Naive thymus-derived CD4-positive, alpha-beta T cell (primary cell): ENCODE measurements around the gene SYNPO. TPM values are rescaled to one million over a fixed set of nuclear protein-coding genes. Genes with fewer than 3 reads are reported as not detected.

ENCODE experiments used
- ATAC-seq: fragments of 150-1000 bp; cut with Tn5 transposase; 2 replicates; pipeline ENCODE4 v1.10.0; 2021; ENCODE audit warnings: mild to moderate bottlenecking, moderate library complexity
- CTCF ChIA-PET: fragments of 350-600 bp; sonication (Branson Sonifier 250); formaldehyde crosslinking; loops from one replicate; lab custom pipeline; 2021; ENCODE audit warnings: antibody characterized with exemption; lab: Charles Lee
- POLR2A ChIA-PET: fragments of 350-600 bp; sonication (Branson Sonifier 250); formaldehyde crosslinking; loops from one replicate; lab custom pipeline; 2021; ENCODE audit warnings: antibody characterized with exemption, inconsistent platforms; lab: Charles Lee
- DNase-seq, 9 donors: peaks; one replicate each; pipeline versions ENCODE4 v3.0.0 to v3.0.0-alpha.2; 2020 to 2022; ENCODE audit warnings: mixed read lengths in 1 of 9
- H3K27ac ChIP-seq: one replicate; pipeline ENCODE4 v1.7.0; 2013; ENCODE audit warnings: mild to moderate bottlenecking, low read depth, low read length, moderate library complexity
- H3K27me3 ChIP-seq, 2 donors: one replicate each; pipeline ENCODE4 v1.7.0; 2013; ENCODE audit warnings: low read length in 2 of 2, mild to moderate bottlenecking in 2 of 2, moderate library complexity in 2 of 2; ENCODE audit not compliant: control insufficient read depth in 2 of 2, insufficient read depth in 2 of 2
- H3K36me3 ChIP-seq, 3 experiments: 1 replicate in 2 of 3; 2 replicates in 1 of 3; pipeline ENCODE4 v1.7.0; 2013; ENCODE audit warnings: low read length in 3 of 3, mild to moderate bottlenecking in 3 of 3, moderate library complexity in 1 of 3; ENCODE audit not compliant: insufficient read depth in 3 of 3, control insufficient read depth in 2 of 3
- H3K4me1 ChIP-seq, 2 donors: one replicate each; pipeline ENCODE4 v1.7.0; 2013; ENCODE audit warnings: low read length in 2 of 2, mild to moderate bottlenecking in 2 of 2, moderate library complexity in 1 of 2; ENCODE audit not compliant: control insufficient read depth in 2 of 2, insufficient read depth in 2 of 2
- H3K4me3 ChIP-seq: 2 replicates; pipeline ENCODE4 v1.7.0; 2013; ENCODE audit warnings: mild to moderate bottlenecking, low read length
- H3K9me3 ChIP-seq, 3 experiments: 1 replicate in 2 of 3; 2 replicates in 1 of 3; pipeline ENCODE4 v1.7.0; 2013; ENCODE audit warnings: low read length in 3 of 3; ENCODE audit not compliant: control insufficient read depth in 2 of 3
- H3K27ac Mint-ChIP-seq, 9 donors: one replicate each; pipeline ENCODE4 v1.8.0; 2020 to 2022; ENCODE audit warnings: mixed read lengths in 9 of 9, mild to moderate bottlenecking in 8 of 9, moderate library complexity in 5 of 9, inconsistent platforms in 2 of 9
- H3K27me3 Mint-ChIP-seq, 5 donors: one replicate each; pipeline ENCODE4 v1.8.0; 2021 to 2022; ENCODE audit warnings: mixed read lengths in 5 of 5, mild to moderate bottlenecking in 1 of 5
- H3K36me3 Mint-ChIP-seq, 5 donors: one replicate each; pipeline ENCODE4 v1.8.0; 2020 to 2022; ENCODE audit warnings: mixed read lengths in 5 of 5, mild to moderate bottlenecking in 3 of 5, inconsistent platforms in 1 of 5
- H3K4me1 Mint-ChIP-seq, 7 donors: one replicate each; pipeline ENCODE4 v1.8.0; 2020 to 2022; ENCODE audit warnings: mixed read lengths in 7 of 7, mild to moderate bottlenecking in 3 of 7, inconsistent platforms in 1 of 7
- H3K4me3 Mint-ChIP-seq, 10 donors: one replicate each; pipeline ENCODE4 v1.8.0; 2020 to 2022; ENCODE audit warnings: mild to moderate bottlenecking in 10 of 10, mixed read lengths in 10 of 10, moderate library complexity in 6 of 10, inconsistent platforms in 2 of 10
- H3K9me3 Mint-ChIP-seq, 11 donors: one replicate each; pipeline ENCODE4 v1.8.0; 2020 to 2022; ENCODE audit warnings: mixed read lengths in 11 of 11, mild to moderate bottlenecking in 4 of 11, inconsistent platforms in 1 of 11, moderate library complexity in 1 of 11
- intact Hi-C, 2 donors: fragments of 100-400 bp; cut with micrococcal nuclease; formaldehyde crosslinking; loops; one replicate each; pipeline ENCODE4 v1.15.1; 2023
- polyA plus RNA-seq, 2 donors: library from polyadenylated mRNA; unstranded; fragments of 300-500 nt; fragmentation: Illumina TruSeq; gene quantifications; one replicate each; pipeline ENCODE4 v1.2.3, GENCODE V29; 2021
- total RNA-seq, 6 experiments: library from RNA in 5 of 6; stranded (reverse) in 5 of 6; gene quantifications; 1 replicate in 5 of 6; 2 replicates in 1 of 6; pipeline ENCODE4 v1.2.3 and lab custom pipeline; 2021 to 2026

The SYNPO gene
- total and polyA plus RNA-seq, 7 experiments from 2014 or later = 0.07 to 0.59 (median 0.12) TPM; not detected in 3

DNA sequence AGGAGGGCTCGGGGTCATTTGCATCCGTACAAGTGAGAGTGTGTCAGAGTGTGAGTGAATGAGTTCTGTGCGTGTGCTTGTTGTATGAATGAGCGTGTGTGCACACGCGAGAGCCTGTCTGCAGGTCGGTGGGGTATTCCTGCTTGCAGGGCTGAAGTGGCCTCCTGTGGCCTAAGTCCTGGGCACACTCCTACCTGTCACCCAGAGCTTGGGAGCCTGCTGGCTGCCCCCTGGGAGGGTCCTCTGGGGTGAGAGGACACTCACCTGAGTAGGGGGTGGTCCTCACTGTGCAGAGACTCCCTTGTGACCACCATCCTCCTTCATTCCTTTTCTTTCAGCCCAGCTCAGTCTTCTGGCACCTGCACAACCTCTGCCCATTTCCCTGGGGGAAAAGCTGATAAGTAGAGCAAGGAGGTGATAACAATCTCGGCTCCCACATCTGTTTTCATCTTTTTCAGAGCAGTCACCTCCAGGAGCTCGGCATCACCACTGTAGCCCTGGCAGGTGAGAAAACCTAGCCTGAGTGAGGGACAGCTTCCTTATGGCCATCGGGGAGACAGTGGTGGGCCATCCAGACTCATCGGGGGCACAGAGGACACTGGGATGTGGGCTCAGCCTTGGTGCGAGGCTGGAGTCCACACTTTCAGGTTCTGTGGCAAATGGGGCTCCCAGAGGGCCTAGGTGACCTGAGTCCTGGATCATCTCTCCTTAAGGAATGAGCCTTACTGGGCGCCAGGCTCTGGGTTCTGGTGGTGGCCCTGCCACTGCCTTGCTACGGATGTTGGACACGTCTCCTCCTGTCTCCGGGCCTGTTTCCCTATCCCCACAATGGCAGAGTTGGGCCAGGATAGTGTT lies 38.7 kb upstream of the SYNPO start:
- ATAC-seq (no peak), DNase-seq (no peak)
- H3K4me3 ChIP-seq = no peak overlapping the region
- ChIA-PET POLR2A (no interaction called here), CTCF (no interaction called here)
- H3K9me3 Mint-ChIP-seq = no peaks in the 10 kb centered on the region
- no peak overlapping the region for H3K27ac ChIP-seq
- H3K36me3 ChIP-seq = no peaks in the 10 kb centered on the region
- no peaks in the 10 kb centered on the region for H3K27me3 ChIP-seq
- intact Hi-C loops = no loop called here
- no peaks in the 10 kb centered on the region for H3K4me1 ChIP-seq
- H3K4me3 Mint-ChIP-seq = no peak overlapping the region
- H3K4me1 Mint-ChIP-seq = no peaks in the 10 kb centered on the region
- H3K9me3 ChIP-seq = no peaks in the 10 kb centered on the region
- H3K27ac Mint-ChIP-seq = no peak overlapping the region
- no peaks in the 10 kb centered on the region for H3K36me3 Mint-ChIP-seq
- H3K27me3 Mint-ChIP-seq = no peaks in the 10 kb centered on the region

DNA sequence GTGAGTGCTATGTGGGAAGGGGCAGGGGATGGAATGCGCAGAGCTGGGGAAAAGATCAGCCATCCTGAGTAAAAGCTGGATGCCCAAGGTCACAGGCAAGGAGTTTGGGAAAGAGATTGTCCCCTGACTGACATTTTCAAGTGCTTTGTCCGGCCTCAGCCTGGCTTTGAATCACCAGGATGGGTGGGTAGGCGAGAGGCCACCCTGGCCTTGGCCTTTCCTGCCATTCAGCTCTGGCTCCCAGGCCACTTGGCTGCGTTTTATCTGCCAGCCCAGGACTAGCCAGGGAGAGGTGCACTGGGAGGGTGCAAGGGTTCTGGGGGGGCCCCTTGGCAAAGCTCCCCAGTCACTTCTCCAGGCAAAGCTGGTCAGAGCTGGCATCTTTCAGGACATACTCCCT lies 37.4 kb upstream of the SYNPO start:
- no peaks in the 10 kb centered on the region for H3K9me3 Mint-ChIP-seq
- no peak overlapping the region for H3K4me3 Mint-ChIP-seq
- no peak overlapping the region for H3K27ac Mint-ChIP-seq
- H3K4me3 ChIP-seq = no peak overlapping the region
- H3K9me3 ChIP-seq = no peaks in the 10 kb centered on the region
- no peaks in the 10 kb centered on the region for H3K36me3 Mint-ChIP-seq
- intact Hi-C loops = no loop called here
- H3K36me3 ChIP-seq = no peaks in the 10 kb centered on the region
- ChIA-PET POLR2A (no interaction called here), CTCF (no interaction called here)
- H3K27me3 Mint-ChIP-seq = peaks cover 0 to 4% (median 0%) of the 10 kb centered on the region in 5 donors
- no peak overlapping the region for H3K27ac ChIP-seq
- no peak for ATAC-seq
- H3K4me1 ChIP-seq = no peaks in the 10 kb centered on the region
- no peaks in the 10 kb centered on the region for H3K4me1 Mint-ChIP-seq
- DNase-seq = peak in 1 of 9 donors; percentile 2
- H3K27me3 ChIP-seq = no peaks in the 10 kb centered on the region

DNA sequence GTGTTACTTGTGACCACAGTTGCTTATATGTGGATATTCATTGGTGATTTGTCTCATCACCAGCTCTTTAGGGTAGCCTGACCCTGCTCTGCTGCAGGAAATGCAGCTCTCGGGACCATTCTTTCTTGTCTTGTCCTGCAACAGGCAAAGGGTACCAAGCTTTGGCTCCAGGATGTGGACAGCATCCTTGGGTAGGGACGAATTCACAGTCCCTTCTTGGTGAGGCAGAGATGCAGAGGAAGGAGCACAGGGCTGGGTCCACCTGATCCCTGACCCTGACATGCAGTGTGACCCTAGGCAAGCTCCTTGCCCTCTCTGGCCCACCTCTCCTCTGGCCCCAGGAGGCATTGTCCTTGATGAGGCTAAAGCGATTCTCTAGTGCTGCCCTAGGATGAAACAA lies 37.0 kb upstream of the SYNPO start:
- no peak overlapping the region for H3K4me3 ChIP-seq
- no peak overlapping the region for H3K27ac ChIP-seq
- ATAC-seq (no peak), DNase-seq (peak in 1 of 9 donors; percentile 1)
- H3K36me3 ChIP-seq = no peaks in the 10 kb centered on the region
- POLR2A ChIA-PET = no interaction called here
- no peaks in the 10 kb centered on the region for H3K27me3 ChIP-seq
- no peaks in the 10 kb centered on the region for H3K4me1 ChIP-seq
- Mint-ChIP-seq H3K4me1 (no peaks in the 10 kb centered on the region), H3K9me3 (no peaks in the 10 kb centered on the region), H3K4me3 (no peak overlapping the region), H3K27ac (no peak overlapping the region), H3K36me3 (no peaks in the 10 kb centered on the region), H3K27me3 (peaks cover 0 to 4% (median 0%) of the 10 kb centered on the region in 5 donors)
- H3K9me3 ChIP-seq = no peaks in the 10 kb centered on the region
- CTCF ChIA-PET = no interaction called here
- intact Hi-C loops = no loop called here

DNA sequence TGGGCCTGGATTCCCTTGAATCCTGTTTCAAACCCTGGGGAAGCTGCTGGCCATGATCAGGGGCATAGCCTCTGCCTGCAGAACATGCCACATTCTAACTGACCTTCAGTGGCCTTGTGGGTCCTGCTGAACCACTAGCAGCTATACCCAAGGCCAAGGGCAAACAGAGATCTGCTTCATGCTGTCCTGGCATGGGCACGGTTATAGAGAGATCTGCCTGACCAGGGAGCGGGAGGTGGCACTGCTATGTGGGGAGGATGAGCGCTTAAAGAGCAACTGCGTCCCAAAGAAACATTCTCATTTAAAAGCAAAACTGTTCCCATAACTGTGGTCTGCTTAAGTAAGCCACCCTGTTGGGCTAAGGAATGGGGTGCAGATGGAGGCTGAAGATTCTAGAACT lies 36.5 kb upstream of the SYNPO start:
- POLR2A ChIA-PET = no interaction called here
- Histone ChIP-seq H3K36me3 (no peaks in the 10 kb centered on the region), H3K27me3 (no peaks in the 10 kb centered on the region), H3K9me3 (no peaks in the 10 kb centered on the region), H3K4me3 (no peak overlapping the region), H3K4me1 (no peaks in the 10 kb centered on the region), H3K27ac (no peak overlapping the region)
- Mint-ChIP-seq H3K4me1 (no peaks in the 10 kb centered on the region), H3K4me3 (no peak overlapping the region), H3K27me3 (peaks cover 0 to 4% (median 0%) of the 10 kb centered on the region in 5 donors), H3K27ac (no peak overlapping the region), H3K9me3 (no peaks in the 10 kb centered on the region), H3K36me3 (no peaks in the 10 kb centered on the region)
- DNase-seq = no peak
- ATAC-seq = no peak
- CTCF ChIA-PET = no interaction called here
- intact Hi-C loops = no loop called here

DNA sequence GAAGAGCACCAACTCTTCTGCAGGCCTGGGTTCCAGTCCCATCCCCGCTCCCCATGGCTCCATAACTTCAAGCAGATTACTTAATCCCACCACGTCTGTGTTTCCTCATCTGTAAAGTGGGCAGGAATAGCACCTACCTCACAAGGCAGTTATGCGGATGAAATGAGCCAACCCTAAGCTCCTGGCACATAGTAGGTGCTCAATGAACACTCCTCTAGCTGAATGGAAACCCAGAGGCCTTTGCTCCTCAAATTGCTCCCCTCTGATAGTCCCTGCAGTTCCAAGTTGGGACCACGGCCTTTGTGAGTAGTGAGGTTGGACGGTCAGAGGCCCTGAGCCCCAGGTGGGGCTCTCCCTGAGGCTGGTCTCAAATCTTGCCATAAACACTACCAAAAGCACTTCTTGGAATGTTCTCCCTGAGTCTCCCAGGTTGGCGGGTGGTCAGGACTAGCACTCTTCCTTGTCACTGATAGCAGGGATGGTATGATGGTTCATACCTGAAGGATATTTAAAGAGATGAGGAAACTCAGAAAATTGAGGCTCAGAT lies 35.5 kb upstream of the SYNPO start:
- H3K27me3 ChIP-seq = no peaks in the 10 kb centered on the region
- H3K27ac ChIP-seq = no peak overlapping the region
- Mint-ChIP-seq H3K36me3 (no peaks in the 10 kb centered on the region), H3K4me3 (no peak overlapping the region), H3K9me3 (no peaks in the 10 kb centered on the region), H3K27me3 (peaks cover 0 to 4% (median 0%) of the 10 kb centered on the region in 5 donors), H3K4me1 (no peaks in the 10 kb centered on the region), H3K27ac (no peak overlapping the region)
- POLR2A ChIA-PET = no interaction called here
- DNase-seq (no peak), ATAC-seq (no peak)
- H3K36me3 ChIP-seq = no peaks in the 10 kb centered on the region
- H3K4me3 ChIP-seq = no peak overlapping the region
- H3K9me3 ChIP-seq = no peaks in the 10 kb centered on the region
- no peaks in the 10 kb centered on the region for H3K4me1 ChIP-seq
- intact Hi-C loops = no loop called here
- CTCF ChIA-PET = interaction anchor here (0.8 kb wide), 1 partner anchor 44 kb away, joined by 3 read pairs; no protein-coding TSS in a partner anchor

DNA sequence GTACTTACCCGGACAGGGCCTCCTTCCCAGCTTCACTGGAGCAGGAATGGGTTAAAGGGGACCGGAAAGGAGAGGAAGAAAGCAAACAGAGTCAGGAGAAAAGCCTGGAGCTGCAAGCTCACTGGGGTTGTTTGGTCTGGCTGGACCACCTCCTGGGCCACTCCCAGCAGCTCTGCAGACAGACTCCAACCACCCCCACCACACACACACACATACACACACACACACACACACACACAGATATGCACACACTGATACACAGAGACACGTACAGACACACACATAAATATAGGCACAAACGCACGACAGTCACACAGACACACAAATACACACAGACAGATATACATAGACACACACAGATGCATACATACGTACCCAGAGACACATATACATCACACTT lies 34.9 kb upstream of the SYNPO start:
- DNase-seq (no peak), ATAC-seq (no peak)
- Mint-ChIP-seq H3K4me1 (no peaks in the 10 kb centered on the region), H3K27me3 (peaks cover 0 to 4% (median 0%) of the 10 kb centered on the region in 5 donors), H3K4me3 (no peak overlapping the region), H3K27ac (no peak overlapping the region), H3K9me3 (no peaks in the 10 kb centered on the region), H3K36me3 (no peaks in the 10 kb centered on the region)
- Histone ChIP-seq H3K36me3 (no peaks in the 10 kb centered on the region), H3K9me3 (no peaks in the 10 kb centered on the region), H3K4me1 (no peaks in the 10 kb centered on the region), H3K27me3 (no peaks in the 10 kb centered on the region), H3K27ac (no peak overlapping the region), H3K4me3 (no peak overlapping the region)
- intact Hi-C loops = no loop called here
- ChIA-PET POLR2A (no interaction called here), CTCF (no interaction called here)

DNA sequence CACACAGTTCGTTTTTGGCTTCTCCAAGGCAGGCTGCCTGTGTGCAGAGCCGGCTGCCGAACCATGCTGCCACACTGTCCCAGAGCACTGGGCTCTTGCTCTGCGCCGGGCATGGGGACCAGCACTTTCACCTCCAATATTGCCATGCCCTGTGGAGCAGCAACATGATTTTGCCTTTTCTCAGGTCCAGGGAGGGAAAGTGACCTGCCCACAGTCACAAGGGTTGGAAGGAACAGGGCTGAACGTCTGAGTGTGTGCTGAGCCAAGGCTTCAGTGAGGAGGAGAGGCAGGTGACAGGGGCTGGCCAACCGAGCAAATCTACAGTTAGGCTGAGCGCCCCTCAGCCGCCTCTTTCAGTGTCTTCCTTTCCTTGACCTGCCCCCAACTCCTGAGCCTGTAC lies 34.0 kb upstream of the SYNPO start:
- ChIA-PET CTCF (no interaction called here), POLR2A (no interaction called here)
- intact Hi-C loops = no loop called here
- H3K36me3 Mint-ChIP-seq = no peaks in the 10 kb centered on the region
- Histone ChIP-seq H3K27me3 (no peaks in the 10 kb centered on the region), H3K9me3 (no peaks in the 10 kb centered on the region), H3K36me3 (no peaks in the 10 kb centered on the region), H3K4me3 (no peak overlapping the region), H3K4me1 (no peaks in the 10 kb centered on the region), H3K27ac (no peak overlapping the region)
- no peak overlapping the region for H3K4me3 Mint-ChIP-seq
- H3K9me3 Mint-ChIP-seq = no peaks in the 10 kb centered on the region
- H3K27ac Mint-ChIP-seq = no peak overlapping the region
- no peak for ATAC-seq
- H3K27me3 Mint-ChIP-seq = peaks cover 0 to 4% (median 0%) of the 10 kb centered on the region in 5 donors
- no peak for DNase-seq
- H3K4me1 Mint-ChIP-seq = no peaks in the 10 kb centered on the region
